IMR-90 (cell line): ENCODE measurements around the gene TMOD4. TPM values are rescaled to one million over a fixed set of nuclear protein-coding genes. Genes with fewer than 3 reads are reported as not detected.

ENCODE experiments used
- ATAC-seq: fragments of 200-7000 bp; cut with Tn5 transposase; 2 replicates; pipeline ENCODE4 v1.9.1; 2020; ENCODE audit warnings: low read depth, mild to moderate bottlenecking, moderate library complexity
- BruUV-seq: library from RNA; stranded (reverse); fragments of 400-500 nt; replicated peaks from 2 replicates; lab custom pipeline; 2021; lab: Mats Ljungman, UMichigan
- CTCF ChIA-PET: fragments of 300-600 bp; formaldehyde crosslinking; extraction: SDS; loops from one replicate; lab custom pipeline; 2021; ENCODE audit warnings: antibody characterized with exemption; lab: Yijun Ruan, JAX
- POLR2A ChIA-PET: fragments of 300-600 bp; sonication (Branson Sonifier 250); formaldehyde crosslinking; loops from one replicate; lab custom pipeline; 2022; ENCODE audit warnings: antibody characterized with exemption; ENCODE audit not compliant: unreplicated experiment; lab: Charles Lee
- DNase-seq: peaks from one replicate; pipeline ENCODE4 v3.0.0; 2013
- H2AFZ ChIP-seq: replicated peaks from 2 replicates; pipeline ENCODE3; 2013; ENCODE audit warnings: low read length, mild to moderate bottlenecking; ENCODE audit not compliant: poor library complexity
- H2AK5ac ChIP-seq: 2 replicates; pipeline ENCODE4 v1.6.1; 2013; ENCODE audit warnings: low read depth, low read length, inconsistent platforms
- H2AK9ac ChIP-seq: replicated peaks from 2 replicates; pipeline ENCODE3; 2013; ENCODE audit warnings: mild to moderate bottlenecking, low read depth, low read length, moderate library complexity; ENCODE audit not compliant: poor library complexity
- H2BK120ac ChIP-seq: 2 replicates; pipeline ENCODE4 v1.6.1; 2013; ENCODE audit warnings: low read depth, low read length, inconsistent platforms
- H2BK15ac ChIP-seq: 3 replicates; pipeline ENCODE4 v1.6.1; 2013; ENCODE audit warnings: low read depth, low read length, inconsistent platforms
- H2BK20ac ChIP-seq: 2 replicates; pipeline ENCODE4 v1.6.1; 2013; ENCODE audit warnings: low read depth, mild to moderate bottlenecking, inconsistent platforms, low read length, moderate library complexity
- H2BK5ac ChIP-seq: 2 replicates; pipeline ENCODE4 v1.6.1; 2013; ENCODE audit warnings: mild to moderate bottlenecking, low read depth, low read length, inconsistent platforms; ENCODE audit not compliant: poor library complexity, severe bottlenecking
- H3K14ac ChIP-seq: replicated peaks from 2 replicates; pipeline ENCODE4 v1.6.1; 2013; ENCODE audit warnings: low read depth, low read length, inconsistent platforms
- H3K18ac ChIP-seq: 2 replicates; pipeline ENCODE4 v1.6.1; 2013; ENCODE audit warnings: low read depth, low read length, control low read depth
- H3K23ac ChIP-seq: 2 replicates; pipeline ENCODE4 v1.6.1; 2013; ENCODE audit warnings: low read depth, low read length, inconsistent platforms
- H3K27ac ChIP-seq: 2 replicates; pipeline ENCODE4 v1.5.1; 2013; ENCODE audit warnings: mild to moderate bottlenecking, control low read depth, low read length; ENCODE audit not compliant: insufficient read depth
- H3K27me3 ChIP-seq: 2 replicates; pipeline ENCODE4 v1.6.1; 2013; ENCODE audit warnings: low read length; ENCODE audit not compliant: control insufficient read depth, insufficient read depth
- H3K36me3 ChIP-seq: 2 replicates; pipeline ENCODE4 v1.6.1; 2013; ENCODE audit warnings: low read length, mixed read lengths; ENCODE audit not compliant: control insufficient read depth, insufficient read depth
- H3K4ac ChIP-seq: 2 replicates; pipeline ENCODE4 v1.6.1; 2013; ENCODE audit warnings: low read depth, low read length, inconsistent platforms
- H3K4me1 ChIP-seq: 2 replicates; pipeline ENCODE4 v1.6.1; 2013; ENCODE audit warnings: low read length, mixed read lengths; ENCODE audit not compliant: control insufficient read depth, insufficient read depth
- H3K4me2 ChIP-seq: 2 replicates; pipeline ENCODE4 v1.6.1; 2013; ENCODE audit warnings: low read depth, mild to moderate bottlenecking, control low read depth, low read length, moderate library complexity
- H3K4me3 ChIP-seq: 2 replicates; pipeline ENCODE4 v1.5.1; 2013; ENCODE audit warnings: low read depth, mild to moderate bottlenecking, control low read depth, low read length, moderate library complexity; ENCODE audit not compliant: insufficient read depth
- H3K56ac ChIP-seq: 2 replicates; pipeline ENCODE4 v1.6.1; 2013; ENCODE audit warnings: low read length, inconsistent platforms; ENCODE audit not compliant: insufficient read depth; ENCODE audit errors: extremely low read depth
- H3K79me1 ChIP-seq, 2 experiments: 2 replicates each; pipeline ENCODE4 v1.6.1; 2013; ENCODE audit warnings: low read length in 2 of 2, inconsistent platforms in 1 of 2, low read depth in 1 of 2
- H3K9ac ChIP-seq: 2 replicates; pipeline ENCODE4 v1.6.1; 2013; ENCODE audit warnings: low read depth, low read length, control low read depth
- H3K9me1 ChIP-seq: 2 replicates; pipeline ENCODE4 v1.6.1; 2013; ENCODE audit warnings: low read length, inconsistent platforms; ENCODE audit not compliant: insufficient read depth
- H3K9me3 ChIP-seq: 2 replicates; pipeline ENCODE4 v1.6.1; 2013; ENCODE audit warnings: low read length; ENCODE audit not compliant: control insufficient read depth, insufficient read depth
- H4K20me1 ChIP-seq: 2 replicates; pipeline ENCODE4 v1.6.1; 2013; ENCODE audit warnings: low read length, inconsistent platforms; ENCODE audit not compliant: insufficient read depth
- H4K5ac ChIP-seq: 2 replicates; pipeline ENCODE4 v1.6.1; 2013; ENCODE audit warnings: mild to moderate bottlenecking, low read depth, low read length, control low read depth
- H4K8ac ChIP-seq, 2 experiments: 2 replicates each; pipeline ENCODE4 v1.6.1; 2013; ENCODE audit warnings: low read depth in 2 of 2, low read length in 2 of 2, control low read depth in 1 of 2, inconsistent platforms in 1 of 2
- H4K91ac ChIP-seq: 2 replicates; pipeline ENCODE4 v1.6.1; 2013; ENCODE audit warnings: low read depth, low read length, inconsistent platforms; ENCODE audit not compliant: insufficient read depth
- BHLHE40 ChIP-seq: fragments of 150-350 bp; IDR thresholded peaks from 2 replicates; pipeline ENCODE4 v1.6.1; 2016; ENCODE audit warnings: mild to moderate bottlenecking, low read depth, low read length
- CEBPB ChIP-seq: IDR thresholded peaks from 2 replicates; pipeline ENCODE4 v1.6.1; 2012; ENCODE audit warnings: low read depth, low read length, improper control_type of control experiment
- MAZ ChIP-seq: IDR thresholded peaks from 2 replicates; pipeline ENCODE4 v1.6.1; 2012; ENCODE audit warnings: low read depth, mild to moderate bottlenecking, low read length, improper control_type of control experiment, moderate library complexity, borderline replicate concordance
- MXI1 ChIP-seq: IDR thresholded peaks from 2 replicates; pipeline ENCODE4 v1.6.1; 2012; ENCODE audit warnings: low read depth, mild to moderate bottlenecking, low read length, moderate library complexity, borderline replicate concordance
- RAD21 ChIP-seq: IDR thresholded peaks from 2 replicates; pipeline ENCODE4 v1.6.1; 2012; ENCODE audit warnings: low read length, improper control_type of control experiment
- RCOR1 ChIP-seq: IDR thresholded peaks from 2 replicates; pipeline ENCODE4 v1.6.1; 2012; ENCODE audit warnings: mild to moderate bottlenecking, low read length, improper control_type of control experiment; ENCODE audit not compliant: insufficient replicate concordance
- RFX5 ChIP-seq: IDR thresholded peaks from 2 replicates; pipeline ENCODE4 v1.8.0; 2012; ENCODE audit warnings: low read depth, mild to moderate bottlenecking, low read length, moderate library complexity
- WGBS, 2 experiments: methylation state at CpG; one replicate each; pipeline versions ENCODE4 v1.1.5 to v1.1.7; 2013; ENCODE audit warnings: missing lambda C conversion rate in 2 of 2; ENCODE audit not compliant: insufficient read length in 1 of 2; ENCODE audit errors: extremely low coverage in 2 of 2; 5-methylcytosine and 5-hydroxymethylcytosine counted together
- dilution Hi-C: fragments of 300-500 bp; cut with HindIII; formaldehyde crosslinking; loops from one replicate; pipeline ENCODE4 v1.14.3; 2018; ENCODE audit warnings: low sequenced_read_pairs; ENCODE audit not compliant: unreplicated experiment
- in situ Hi-C: fragments of 300-500 bp; cut with MboI; formaldehyde crosslinking; loops from 3 replicates; pipeline ENCODE4 v1.14.3; 2019; ENCODE audit warnings: low sequenced_read_pairs, inconsistent platforms, mixed read lengths
- intact Hi-C: fragments of 100-400 bp; cut with micrococcal nuclease; formaldehyde crosslinking; loops from 2 replicates; pipeline ENCODE4 v1.10.0; 2022
- polyA plus RNA-seq, 3 experiments: library from polyadenylated mRNA; depleted of rRNA; stranded (reverse); fragments of >200 nt; gene quantifications; 2 replicates each; pipeline ENCODE4 v1.2.3, GENCODE V29; 2012; ENCODE audit warnings: low replicate concordance in 1 of 3
- total RNA-seq: library from RNA; depleted of rRNA; stranded (reverse); fragments of >200 nt; gene quantifications from 2 replicates; pipeline ENCODE4 v1.2.3, GENCODE V29; 2012
- TF ChIP-seq, protein P1 (sequence below): fragments of 150-350 bp; IDR thresholded peaks from 2 replicates; pipeline ENCODE4 v1.6.1; 2016; ENCODE audit warnings: low read depth, mild to moderate bottlenecking, low read length, moderate library complexity, borderline replicate concordance

Gene TMOD4
- total and polyA plus RNA-seq, 2 of the 4 experiments (the other 2 are of a cell fraction) = 0.27 TPM; not detected in 1

DNA sequence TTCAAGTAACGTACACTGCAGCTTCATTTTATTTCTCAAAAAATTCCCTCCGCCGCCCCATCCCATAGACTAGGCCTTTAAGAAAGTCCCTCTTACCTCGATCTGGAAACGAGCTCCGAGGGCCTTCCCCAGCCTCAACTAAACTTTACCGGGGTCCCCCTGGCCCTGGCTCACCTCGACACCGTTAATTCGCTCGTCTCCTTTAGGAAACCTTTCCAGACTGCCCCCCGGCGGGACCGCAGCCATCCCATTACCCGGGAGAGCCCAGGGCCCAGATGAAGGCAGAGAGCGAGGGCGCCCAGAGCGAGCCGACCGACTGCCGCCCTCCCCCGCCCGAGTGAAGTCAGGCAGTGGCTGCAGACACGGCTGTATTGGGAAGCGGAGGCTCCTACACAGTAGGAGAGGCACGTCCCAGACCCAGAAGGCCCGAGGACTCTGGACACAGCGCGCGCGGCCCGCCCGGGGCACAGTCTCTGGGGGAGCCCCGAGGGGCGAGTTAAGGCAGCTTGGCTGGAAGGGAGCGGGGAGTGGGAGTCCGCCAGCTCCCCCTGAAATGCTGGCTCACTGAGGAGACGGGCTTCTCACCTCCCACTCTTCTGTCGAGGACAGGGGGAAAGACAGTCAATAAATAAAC lies 44.0 kb downstream of the TMOD4 start:
- no peak for TF ChIP-seq RFX5
- TF ChIP-seq, protein P1, sequence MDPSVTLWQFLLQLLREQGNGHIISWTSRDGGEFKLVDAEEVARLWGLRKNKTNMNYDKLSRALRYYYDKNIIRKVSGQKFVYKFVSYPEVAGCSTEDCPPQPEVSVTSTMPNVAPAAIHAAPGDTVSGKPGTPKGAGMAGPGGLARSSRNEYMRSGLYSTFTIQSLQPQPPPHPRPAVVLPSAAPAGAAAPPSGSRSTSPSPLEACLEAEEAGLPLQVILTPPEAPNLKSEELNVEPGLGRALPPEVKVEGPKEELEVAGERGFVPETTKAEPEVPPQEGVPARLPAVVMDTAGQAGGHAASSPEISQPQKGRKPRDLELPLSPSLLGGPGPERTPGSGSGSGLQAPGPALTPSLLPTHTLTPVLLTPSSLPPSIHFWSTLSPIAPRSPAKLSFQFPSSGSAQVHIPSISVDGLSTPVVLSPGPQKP = no peak
- no peak for TF ChIP-seq MAZ
- TF ChIP-seq RAD21 = no peak
- TF ChIP-seq BHLHE40 = no peak
- no peak for TF ChIP-seq RCOR1
- no peak for TF ChIP-seq MXI1
- no peak for TF ChIP-seq CEBPB
- no peak overlapping the region for H2BK5ac ChIP-seq
- H4K8ac ChIP-seq = no peak overlapping the region
- ChIA-PET CTCF (no interaction called here), POLR2A (interaction anchor here (0.6 kb wide), 1 partner anchor 267 kb away, joined by 5 read pairs; no protein-coding TSS in a partner anchor)
- H4K20me1 ChIP-seq = no peaks in the 10 kb centered on the region
- no peak overlapping the region for H3K9ac ChIP-seq
- no peak overlapping the region for H2AK5ac ChIP-seq
- peaks cover 9% of the 10 kb centered on the region for H3K27me3 ChIP-seq
- in situ Hi-C loops (no loop called here), intact Hi-C loops (no loop called here), dilution Hi-C loops (no loop called here)
- H3K4me2 ChIP-seq = no peak overlapping the region
- H3K27ac ChIP-seq = no peak overlapping the region
- H2BK15ac ChIP-seq = no peak overlapping the region
- H3K18ac ChIP-seq = no peak overlapping the region
- no peaks in the 10 kb centered on the region for H3K79me1 ChIP-seq
- H4K5ac ChIP-seq = no peak overlapping the region
- no peak overlapping the region for H3K4ac ChIP-seq
- no peaks in the 10 kb centered on the region for H3K9me3 ChIP-seq
- no peaks in the 10 kb centered on the region for H3K9me1 ChIP-seq
- WGBS, 2 experiments = 48% methylated on average over 25 of the region's 39 CpGs; no CpG with 5 or more reads in 1 of the 2 experiments
- H2AK9ac ChIP-seq = no peak overlapping the region
- H4K91ac ChIP-seq = no peak overlapping the region
- H3K4me1 ChIP-seq = no peaks in the 10 kb centered on the region
- H3K4me3 ChIP-seq = no peak overlapping the region
- H3K14ac ChIP-seq = no peak overlapping the region
- ATAC-seq (0 out of 2 replicates have a peak, but pooled peaks have one; percentile 12), DNase-seq (no peak)
- no peak overlapping the region for H3K56ac ChIP-seq
- no peak overlapping the region for H3K23ac ChIP-seq
- BruUV-seq = no TSS peak
- H2BK20ac ChIP-seq = no peak overlapping the region
- H3K36me3 ChIP-seq = peaks cover 7% of the 10 kb centered on the region; the same call in 1 of the 2 replicates
- no peak overlapping the region for H2AFZ ChIP-seq
- H2BK120ac ChIP-seq = no peak overlapping the region
